ENCODE measurements around the gene ZNF827.

ZNF827 gene

GRCh38 chr4:145871209-145871608 lies 67.4 kb downstream of the ZNF827 start:
- no peak for TF ChIP-seq YY1 (IDR thresholded peaks at IDR 0.05; ENCODE audit: insufficient read depth, insufficient read length)
- no peak for TF ChIP-seq SUZ12 (IDR thresholded peaks at IDR 0.05; ENCODE audit: extremely low read depth, insufficient read depth, insufficient read length)
- TF ChIP-seq ZNF274 (IDR thresholded peaks at IDR 0.05; ENCODE audit: low read depth, low read length) = no peak
- H3K9me3 ChIP-seq (ENCODE audit: insufficient read depth, low read length) = no peaks in the 10 kb centered on the region
- H3K36me3 ChIP-seq (ENCODE audit: insufficient read depth, insufficient read length, low read length) = peaks cover 22% of the 10 kb centered on the region

GRCh38 chr4:145870155-145871020 lies 68.2 kb downstream of the ZNF827 start:
- no peak for DNase-seq (ENCODE audit: low read depth, low spot score)

More at GRCh38 chr4:145871209-145871608, 67.4 kb downstream of the ZNF827 start:
- no peak for DNase-seq (ENCODE audit: low read depth, low spot score)
- no peaks in the 10 kb centered on the region for H3K4me1 ChIP-seq (ENCODE audit: insufficient read depth, insufficient read length)
- no peak overlapping the region for H3K4me3 ChIP-seq (ENCODE audit: insufficient read length, low read depth)
- H3K27me3 ChIP-seq (ENCODE audit: insufficient read depth, insufficient read length) = no peaks in the 10 kb centered on the region
- no peak overlapping the region for H3K9ac ChIP-seq (ENCODE audit: insufficient read length, low read depth)

GRCh38 chr4:145868637-145869409 lies 69.8 kb downstream of the ZNF827 start:
- TF ChIP-seq SUZ12 (IDR thresholded peaks at IDR 0.05; ENCODE audit: extremely low read depth, insufficient read depth, insufficient read length) (no peak), YY1 (IDR thresholded peaks at IDR 0.05; ENCODE audit: insufficient read depth, insufficient read length) (no peak), ZNF274 (IDR thresholded peaks at IDR 0.05; ENCODE audit: low read depth, low read length) (no peak)
- H3K36me3 ChIP-seq (ENCODE audit: insufficient read depth, insufficient read length, low read length) = peaks cover 20% of the 10 kb centered on the region
- H3K4me1 ChIP-seq (ENCODE audit: insufficient read depth, insufficient read length) = no peaks in the 10 kb centered on the region
- H3K27me3 ChIP-seq (ENCODE audit: insufficient read depth, insufficient read length) = no peaks in the 10 kb centered on the region
- no peak for DNase-seq (ENCODE audit: low read depth, low spot score)
- no peaks in the 10 kb centered on the region for H3K9me3 ChIP-seq (ENCODE audit: insufficient read depth, low read length)
- H3K4me3 ChIP-seq (ENCODE audit: insufficient read length, low read depth) = no peak overlapping the region
- H3K9ac ChIP-seq (ENCODE audit: insufficient read length, low read depth) = no peak overlapping the region

More at GRCh38 chr4:145870155-145871020, 68.2 kb downstream of the ZNF827 start:
- H3K4me3 ChIP-seq (ENCODE audit: insufficient read length, low read depth) = no peak overlapping the region
- peaks cover 22% of the 10 kb centered on the region for H3K36me3 ChIP-seq (ENCODE audit: insufficient read depth, insufficient read length, low read length)
- no peaks in the 10 kb centered on the region for H3K27me3 ChIP-seq (ENCODE audit: insufficient read depth, insufficient read length)
- H3K9me3 ChIP-seq (ENCODE audit: insufficient read depth, low read length) = no peaks in the 10 kb centered on the region
- TF ChIP-seq YY1 (IDR thresholded peaks at IDR 0.05; ENCODE audit: insufficient read depth, insufficient read length) = no peak
- no peak for TF ChIP-seq SUZ12 (IDR thresholded peaks at IDR 0.05; ENCODE audit: extremely low read depth, insufficient read depth, insufficient read length)
- no peak for TF ChIP-seq ZNF274 (IDR thresholded peaks at IDR 0.05; ENCODE audit: low read depth, low read length)
- no peak overlapping the region for H3K9ac ChIP-seq (ENCODE audit: insufficient read length, low read depth)
- no peaks in the 10 kb centered on the region for H3K4me1 ChIP-seq (ENCODE audit: insufficient read depth, insufficient read length)

- peaks cover 20% of the 10 kb centered on the region for H3K36me3 ChIP-seq (ENCODE audit: insufficient read depth, insufficient read length, low read length)
- no peak for DNase-seq (ENCODE audit: low read depth, low spot score)
- no peaks in the 10 kb centered on the region for H3K27me3 ChIP-seq (ENCODE audit: insufficient read depth, insufficient read length)
- H3K4me3 ChIP-seq (ENCODE audit: insufficient read length, low read depth) = no peak overlapping the region
- no peak for TF ChIP-seq SUZ12 (IDR thresholded peaks at IDR 0.05; ENCODE audit: extremely low read depth, insufficient read depth, insufficient read length)
- TF ChIP-seq YY1 (IDR thresholded peaks at IDR 0.05; ENCODE audit: insufficient read depth, insufficient read length) = no peak
- TF ChIP-seq ZNF274 (IDR thresholded peaks at IDR 0.05; ENCODE audit: low read depth, low read length) = no peak
- H3K4me1 ChIP-seq (ENCODE audit: insufficient read depth, insufficient read length) = no peaks in the 10 kb centered on the region
- H3K9ac ChIP-seq (ENCODE audit: insufficient read length, low read depth) = no peak overlapping the region
- no peaks in the 10 kb centered on the region for H3K9me3 ChIP-seq (ENCODE audit: insufficient read depth, low read length)
These were observed 71.2 kb downstream of the ZNF827 start for GRCh38 chr4:145867406-145867805.

GRCh38 chr4:145866991-145867390 lies 71.6 kb downstream of the ZNF827 start:
- Histone ChIP-seq H3K4me1 (ENCODE audit: insufficient read depth, insufficient read length) (no peaks in the 10 kb centered on the region), H3K36me3 (ENCODE audit: insufficient read depth, insufficient read length, low read length) (peaks cover 17% of the 10 kb centered on the region), H3K4me3 (ENCODE audit: insufficient read length, low read depth) (no peak overlapping the region), H3K27me3 (ENCODE audit: insufficient read depth, insufficient read length) (no peaks in the 10 kb centered on the region), H3K9me3 (ENCODE audit: insufficient read depth, low read length) (no peaks in the 10 kb centered on the region), H3K9ac (ENCODE audit: insufficient read length, low read depth) (no peak overlapping the region)
- DNase-seq (ENCODE audit: low read depth, low spot score) = no peak
- no peak for TF ChIP-seq ZNF274 (IDR thresholded peaks at IDR 0.05; ENCODE audit: low read depth, low read length)
- no peak for TF ChIP-seq YY1 (IDR thresholded peaks at IDR 0.05; ENCODE audit: insufficient read depth, insufficient read length)
- no peak for TF ChIP-seq SUZ12 (IDR thresholded peaks at IDR 0.05; ENCODE audit: extremely low read depth, insufficient read depth, insufficient read length)

- DNase-seq (ENCODE audit: low read depth, low spot score) = no peak
- H3K4me3 ChIP-seq (ENCODE audit: insufficient read length, low read depth) = no peak overlapping the region
- H3K9me3 ChIP-seq (ENCODE audit: insufficient read depth, low read length) = no peaks in the 10 kb centered on the region
- TF ChIP-seq YY1 (IDR thresholded peaks at IDR 0.05; ENCODE audit: insufficient read depth, insufficient read length) = no peak
- TF ChIP-seq SUZ12 (IDR thresholded peaks at IDR 0.05; ENCODE audit: extremely low read depth, insufficient read depth, insufficient read length) = no peak
- TF ChIP-seq ZNF274 (IDR thresholded peaks at IDR 0.05; ENCODE audit: low read depth, low read length) = no peak
- H3K27me3 ChIP-seq (ENCODE audit: insufficient read depth, insufficient read length) = no peaks in the 10 kb centered on the region
- no peak overlapping the region for H3K9ac ChIP-seq (ENCODE audit: insufficient read length, low read depth)
- peaks cover 20% of the 10 kb centered on the region for H3K36me3 ChIP-seq (ENCODE audit: insufficient read depth, insufficient read length, low read length)
- H3K4me1 ChIP-seq (ENCODE audit: insufficient read depth, insufficient read length) = no peaks in the 10 kb centered on the region
These were observed 73.2 kb downstream of the ZNF827 start for GRCh38 chr4:145865274-145865941.

Data from NT2/D1 (cell line).